Spleen (tissue), 7 donors: ENCODE data around the gene PIP5KL1.

Experiments used
- CTCF ChIP-seq, 11 experiments: fragments of 200-600 bp in 7 of 11; fragments of 450-650 bp in 4 of 11; sonication (generic) in 4 of 11; IDR thresholded peaks in 8 of 11; conservative IDR thresholded peaks in 3 of 11; 1 replicate in 7 of 11; 2 replicates in 4 of 11; pipeline versions ENCODE4 v1.4.0 to v1.8.0; 2016 to 2021; ENCODE audit warnings: antibody characterized with exemption in 11 of 11, inconsistent platforms in 4 of 11, mild to moderate bottlenecking in 1 of 11
- POLR2A ChIP-seq, 3 donors: fragments of 450-650 bp; IDR thresholded peaks; one replicate each; pipeline ENCODE4 v1.5.1; 2017; ENCODE audit warnings: antibody characterized with exemption in 3 of 3, mild to moderate bottlenecking in 1 of 3
- POLR2AphosphoS5 ChIP-seq, 3 donors: sonication (generic); formaldehyde crosslinking; IDR thresholded peaks; one replicate each; pipeline ENCODE4 v1.5.1; 2017; ENCODE audit warnings: antibody characterized with exemption in 3 of 3
- donor health status: DM: no; HTN: no; CAD: no; lungs with moderate emphysema.
- donor health status: DM: no; HTN: no; CAD: no.
- donor health status: DM: no; HTN: no; CAD: no.

- TF ChIP-seq CTCF (IDR thresholded peaks at IDR 0.05 in 8 of 11, conservative IDR thresholded peaks at IDR 0.05 in 3 of 11) (no peak), POLR2AphosphoS5 (IDR thresholded peaks at IDR 0.05) (peak in 2 of 3 donors; percentile 33 to 58), POLR2A (IDR thresholded peaks at IDR 0.05) (no peak)
Measured at GRCh38 chr9:127912296-127912695, 18.3 kb downstream of the PIP5KL1 start.
